IMR-90 (cell line): Measurements from ENCODE around the gene ROR2. TPM values are rescaled to one million over a fixed set of nuclear protein-coding genes. Genes with fewer than 3 reads are reported as not detected.

ENCODE experiments used
- ATAC-seq: fragments of 200-7000 bp; cut with Tn5 transposase; 2 replicates; pipeline ENCODE4 v1.9.1; 2020; ENCODE audit warnings: low read depth, mild to moderate bottlenecking, moderate library complexity
- BruUV-seq: library from RNA; stranded (reverse); fragments of 400-500 nt; replicated peaks from 2 replicates; lab custom pipeline; 2021; lab: Mats Ljungman, UMichigan
- CTCF ChIA-PET: fragments of 300-600 bp; formaldehyde crosslinking; extraction: SDS; loops from one replicate; lab custom pipeline; 2021; ENCODE audit warnings: antibody characterized with exemption; lab: Yijun Ruan, JAX
- POLR2A ChIA-PET: fragments of 300-600 bp; sonication (Branson Sonifier 250); formaldehyde crosslinking; loops from one replicate; lab custom pipeline; 2022; ENCODE audit warnings: antibody characterized with exemption; ENCODE audit not compliant: unreplicated experiment; lab: Charles Lee
- DNase-seq: peaks from one replicate; pipeline ENCODE4 v3.0.0; 2013
- H2AFZ ChIP-seq: replicated peaks from 2 replicates; pipeline ENCODE3; 2013; ENCODE audit warnings: low read length, mild to moderate bottlenecking; ENCODE audit not compliant: poor library complexity
- H2AK5ac ChIP-seq: 2 replicates; pipeline ENCODE4 v1.6.1; 2013; ENCODE audit warnings: low read depth, low read length, inconsistent platforms
- H2AK9ac ChIP-seq: replicated peaks from 2 replicates; pipeline ENCODE3; 2013; ENCODE audit warnings: mild to moderate bottlenecking, low read depth, low read length, moderate library complexity; ENCODE audit not compliant: poor library complexity
- H2BK120ac ChIP-seq: 2 replicates; pipeline ENCODE4 v1.6.1; 2013; ENCODE audit warnings: low read depth, low read length, inconsistent platforms
- H2BK15ac ChIP-seq: 3 replicates; pipeline ENCODE4 v1.6.1; 2013; ENCODE audit warnings: low read depth, low read length, inconsistent platforms
- H2BK20ac ChIP-seq: 2 replicates; pipeline ENCODE4 v1.6.1; 2013; ENCODE audit warnings: low read depth, mild to moderate bottlenecking, inconsistent platforms, low read length, moderate library complexity
- H2BK5ac ChIP-seq: 2 replicates; pipeline ENCODE4 v1.6.1; 2013; ENCODE audit warnings: mild to moderate bottlenecking, low read depth, low read length, inconsistent platforms; ENCODE audit not compliant: poor library complexity, severe bottlenecking
- H3K14ac ChIP-seq: replicated peaks from 2 replicates; pipeline ENCODE4 v1.6.1; 2013; ENCODE audit warnings: low read depth, low read length, inconsistent platforms
- H3K18ac ChIP-seq: 2 replicates; pipeline ENCODE4 v1.6.1; 2013; ENCODE audit warnings: low read depth, low read length, control low read depth
- H3K23ac ChIP-seq: 2 replicates; pipeline ENCODE4 v1.6.1; 2013; ENCODE audit warnings: low read depth, low read length, inconsistent platforms
- H3K27ac ChIP-seq: 2 replicates; pipeline ENCODE4 v1.5.1; 2013; ENCODE audit warnings: mild to moderate bottlenecking, control low read depth, low read length; ENCODE audit not compliant: insufficient read depth
- H3K27me3 ChIP-seq: 2 replicates; pipeline ENCODE4 v1.6.1; 2013; ENCODE audit warnings: low read length; ENCODE audit not compliant: control insufficient read depth, insufficient read depth
- H3K36me3 ChIP-seq: 2 replicates; pipeline ENCODE4 v1.6.1; 2013; ENCODE audit warnings: low read length, mixed read lengths; ENCODE audit not compliant: control insufficient read depth, insufficient read depth
- H3K4ac ChIP-seq: 2 replicates; pipeline ENCODE4 v1.6.1; 2013; ENCODE audit warnings: low read depth, low read length, inconsistent platforms
- H3K4me1 ChIP-seq: 2 replicates; pipeline ENCODE4 v1.6.1; 2013; ENCODE audit warnings: low read length, mixed read lengths; ENCODE audit not compliant: control insufficient read depth, insufficient read depth
- H3K4me2 ChIP-seq: 2 replicates; pipeline ENCODE4 v1.6.1; 2013; ENCODE audit warnings: low read depth, mild to moderate bottlenecking, control low read depth, low read length, moderate library complexity
- H3K4me3 ChIP-seq: 2 replicates; pipeline ENCODE4 v1.5.1; 2013; ENCODE audit warnings: low read depth, mild to moderate bottlenecking, control low read depth, low read length, moderate library complexity; ENCODE audit not compliant: insufficient read depth
- H3K56ac ChIP-seq: 2 replicates; pipeline ENCODE4 v1.6.1; 2013; ENCODE audit warnings: low read length, inconsistent platforms; ENCODE audit not compliant: insufficient read depth; ENCODE audit errors: extremely low read depth
- H3K79me1 ChIP-seq, 2 experiments: 2 replicates each; pipeline ENCODE4 v1.6.1; 2013; ENCODE audit warnings: low read length in 2 of 2, inconsistent platforms in 1 of 2, low read depth in 1 of 2
- H3K9ac ChIP-seq: 2 replicates; pipeline ENCODE4 v1.6.1; 2013; ENCODE audit warnings: low read depth, low read length, control low read depth
- H3K9me1 ChIP-seq: 2 replicates; pipeline ENCODE4 v1.6.1; 2013; ENCODE audit warnings: low read length, inconsistent platforms; ENCODE audit not compliant: insufficient read depth
- H3K9me3 ChIP-seq: 2 replicates; pipeline ENCODE4 v1.6.1; 2013; ENCODE audit warnings: low read length; ENCODE audit not compliant: control insufficient read depth, insufficient read depth
- H4K20me1 ChIP-seq: 2 replicates; pipeline ENCODE4 v1.6.1; 2013; ENCODE audit warnings: low read length, inconsistent platforms; ENCODE audit not compliant: insufficient read depth
- H4K5ac ChIP-seq: 2 replicates; pipeline ENCODE4 v1.6.1; 2013; ENCODE audit warnings: mild to moderate bottlenecking, low read depth, low read length, control low read depth
- H4K8ac ChIP-seq, 2 experiments: 2 replicates each; pipeline ENCODE4 v1.6.1; 2013; ENCODE audit warnings: low read depth in 2 of 2, low read length in 2 of 2, control low read depth in 1 of 2, inconsistent platforms in 1 of 2
- H4K91ac ChIP-seq: 2 replicates; pipeline ENCODE4 v1.6.1; 2013; ENCODE audit warnings: low read depth, low read length, inconsistent platforms; ENCODE audit not compliant: insufficient read depth
- BHLHE40 ChIP-seq: fragments of 150-350 bp; IDR thresholded peaks from 2 replicates; pipeline ENCODE4 v1.6.1; 2016; ENCODE audit warnings: mild to moderate bottlenecking, low read depth, low read length
- CEBPB ChIP-seq: IDR thresholded peaks from 2 replicates; pipeline ENCODE4 v1.6.1; 2012; ENCODE audit warnings: low read depth, low read length, improper control_type of control experiment
- CHD1 ChIP-seq: IDR thresholded peaks from 2 replicates; pipeline ENCODE4 v1.6.1; 2012; ENCODE audit warnings: low read depth, low read length, improper control_type of control experiment
- FOS ChIP-seq: fragments of 150-350 bp; IDR thresholded peaks from 2 replicates; pipeline ENCODE4 v1.6.1; 2016; ENCODE audit warnings: low read depth, low read length
- MAFK ChIP-seq: IDR thresholded peaks from 2 replicates; pipeline ENCODE4 v1.6.1; 2012; ENCODE audit warnings: low read depth, low read length, improper control_type of control experiment
- MAZ ChIP-seq: IDR thresholded peaks from 2 replicates; pipeline ENCODE4 v1.6.1; 2012; ENCODE audit warnings: low read depth, mild to moderate bottlenecking, low read length, improper control_type of control experiment, moderate library complexity, borderline replicate concordance
- MXI1 ChIP-seq: IDR thresholded peaks from 2 replicates; pipeline ENCODE4 v1.6.1; 2012; ENCODE audit warnings: low read depth, mild to moderate bottlenecking, low read length, moderate library complexity, borderline replicate concordance
- POLR2A ChIP-seq: IDR thresholded peaks from 2 replicates; pipeline ENCODE4 v1.6.1; 2012; ENCODE audit warnings: mild to moderate bottlenecking, low read depth, low read length
- RAD21 ChIP-seq: IDR thresholded peaks from 2 replicates; pipeline ENCODE4 v1.6.1; 2012; ENCODE audit warnings: low read length, improper control_type of control experiment
- RCOR1 ChIP-seq: IDR thresholded peaks from 2 replicates; pipeline ENCODE4 v1.6.1; 2012; ENCODE audit warnings: mild to moderate bottlenecking, low read length, improper control_type of control experiment; ENCODE audit not compliant: insufficient replicate concordance
- RFX5 ChIP-seq: IDR thresholded peaks from 2 replicates; pipeline ENCODE4 v1.8.0; 2012; ENCODE audit warnings: low read depth, mild to moderate bottlenecking, low read length, moderate library complexity
- SMC3 ChIP-seq: fragments of 150-350 bp; IDR thresholded peaks from 2 replicates; pipeline ENCODE4 v1.6.1; 2016; ENCODE audit warnings: low read depth, mild to moderate bottlenecking, antibody characterized with exemption, low read length, moderate library complexity
- WGBS, 2 experiments: methylation state at CpG; one replicate each; pipeline versions ENCODE4 v1.1.5 to v1.1.7; 2013; ENCODE audit warnings: missing lambda C conversion rate in 2 of 2; ENCODE audit not compliant: insufficient read length in 1 of 2; ENCODE audit errors: extremely low coverage in 2 of 2; 5-methylcytosine and 5-hydroxymethylcytosine counted together
- dilution Hi-C: fragments of 300-500 bp; cut with HindIII; formaldehyde crosslinking; loops from one replicate; pipeline ENCODE4 v1.14.3; 2018; ENCODE audit warnings: low sequenced_read_pairs; ENCODE audit not compliant: unreplicated experiment
- in situ Hi-C: fragments of 300-500 bp; cut with MboI; formaldehyde crosslinking; loops from 3 replicates; pipeline ENCODE4 v1.14.3; 2019; ENCODE audit warnings: low sequenced_read_pairs, inconsistent platforms, mixed read lengths
- intact Hi-C: fragments of 100-400 bp; cut with micrococcal nuclease; formaldehyde crosslinking; loops from 2 replicates; pipeline ENCODE4 v1.10.0; 2022
- polyA plus RNA-seq, 3 experiments: library from polyadenylated mRNA; depleted of rRNA; stranded (reverse); fragments of >200 nt; gene quantifications; 2 replicates each; pipeline ENCODE4 v1.2.3, GENCODE V29; 2012; ENCODE audit warnings: low replicate concordance in 1 of 3
- total RNA-seq: library from RNA; depleted of rRNA; stranded (reverse); fragments of >200 nt; gene quantifications from 2 replicates; pipeline ENCODE4 v1.2.3, GENCODE V29; 2012
- TF ChIP-seq, protein P1 (sequence below): fragments of 150-350 bp; IDR thresholded peaks from 2 replicates; pipeline ENCODE4 v1.6.1; 2016; ENCODE audit warnings: low read depth, mild to moderate bottlenecking, low read length, moderate library complexity, borderline replicate concordance
- TF ChIP-seq, protein P2 (sequence below): conservative IDR thresholded peaks from 2 replicates; pipeline ENCODE4 v1.5.1; 2012; ENCODE audit warnings: mild to moderate bottlenecking, low read depth, low read length, improper control_type of control experiment
- TF ChIP-seq, protein P3 (sequence below): fragments of 150-350 bp; IDR thresholded peaks from 2 replicates; pipeline ENCODE4 v1.6.1; 2017; ENCODE audit warnings: mild to moderate bottlenecking, antibody characterized with exemption, low read length, low read depth

The ROR2 gene
- total and polyA plus RNA-seq, 2 of the 4 experiments (the other 2 are of a cell fraction), result 2.3 to 4.8 TPM

DNA sequence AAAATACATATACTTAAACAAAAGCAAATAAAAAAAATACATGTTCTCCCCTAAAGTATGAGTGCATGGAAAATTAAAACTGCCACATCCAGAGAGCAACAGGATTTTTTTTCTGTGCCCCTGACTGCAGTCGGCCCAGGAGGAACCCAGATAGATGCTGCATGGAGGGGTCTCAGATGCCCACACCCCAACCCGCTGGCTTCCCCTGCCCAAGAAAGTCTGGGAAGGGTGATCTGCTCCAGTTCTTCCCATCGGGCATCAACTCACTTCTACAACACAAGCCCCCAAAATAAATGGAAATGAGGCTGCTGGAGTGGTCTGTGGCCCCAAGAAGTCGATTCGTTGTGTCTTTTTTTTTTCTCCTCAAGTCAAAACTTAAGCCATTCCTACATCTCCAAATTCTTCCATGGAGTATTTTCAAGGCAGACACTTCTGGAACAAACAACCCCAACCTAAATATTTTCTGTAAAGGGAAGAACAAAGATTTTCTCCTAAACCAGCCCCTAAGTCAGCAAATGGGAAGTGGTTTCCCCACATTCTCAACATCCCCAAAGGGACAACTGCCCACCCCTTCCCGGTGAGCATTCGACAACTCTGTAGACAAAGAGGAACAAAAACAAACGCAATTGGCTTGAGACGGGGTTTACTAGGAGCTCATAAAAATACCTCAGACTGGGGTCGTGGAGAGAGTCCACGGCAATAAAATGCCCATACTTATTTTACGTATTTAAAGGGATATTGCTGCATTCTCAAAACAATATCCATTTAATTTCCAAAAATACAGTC is 46.7 kb downstream of the ROR2 start:
- H3K27ac ChIP-seq, result no peak overlapping the region
- H2BK5ac ChIP-seq, result no peak overlapping the region
- no TSS peak for BruUV-seq
- peaks cover 14% of the 10 kb centered on the region for H3K9me1 ChIP-seq
- H3K56ac ChIP-seq, result no peak overlapping the region
- H4K20me1 ChIP-seq, result peaks cover 14% of the 10 kb centered on the region; the same call in 1 of the 2 replicates
- WGBS, 2 experiments, result no CpG with 5 or more reads among the region's 12 CpGs
- intact Hi-C loops (no loop called here), in situ Hi-C loops (no loop called here), dilution Hi-C loops (no loop called here)
- H3K4me1 ChIP-seq, result peaks cover 14% of the 10 kb centered on the region; the same call in 1 of the 2 replicates
- H4K8ac ChIP-seq, result no peak overlapping the region
- H3K23ac ChIP-seq, result no peak overlapping the region
- DNase-seq (no peak), ATAC-seq (no peak)
- no peak overlapping the region for H2BK20ac ChIP-seq
- H3K9ac ChIP-seq, result no peak overlapping the region
- H4K91ac ChIP-seq, result no peak overlapping the region
- CTCF ChIA-PET, result interaction anchor here (1.5 kb wide), 1 partner anchor 145 kb away, joined by 8 read pairs; no protein-coding TSS in a partner anchor
- no peak overlapping the region for H3K14ac ChIP-seq
- no peak overlapping the region for H2AK5ac ChIP-seq
- H2BK15ac ChIP-seq, result no peak overlapping the region
- no peak overlapping the region for H2AFZ ChIP-seq
- POLR2A ChIA-PET, result no interaction called here
- H3K18ac ChIP-seq, result no peak overlapping the region
- H3K79me1 ChIP-seq, result peaks cover 5 to 17% of the 10 kb centered on the region in 2 experiments; a peak in 3 of 4 replicates
- no peak overlapping the region for H2BK120ac ChIP-seq
- H4K5ac ChIP-seq, result no peak overlapping the region
- no peak overlapping the region for H3K4ac ChIP-seq
- no peak overlapping the region for H2AK9ac ChIP-seq
- H3K4me2 ChIP-seq, result no peak overlapping the region
- H3K36me3 ChIP-seq, result no peaks in the 10 kb centered on the region
- H3K27me3 ChIP-seq, result no peaks in the 10 kb centered on the region
- H3K4me3 ChIP-seq, result no peak overlapping the region
- H3K9me3 ChIP-seq, result no peaks in the 10 kb centered on the region
- TF ChIP-seq FOS (no peak), MAZ (no peak), POLR2A (no peak), CEBPB (no peak), MAFK (no peak), RCOR1 (no peak), CHD1 (no peak), MXI1 (no peak), RAD21 (no peak), BHLHE40 (no peak), SMC3 (no peak), RFX5 (no peak)
- TF ChIP-seq, protein P1, sequence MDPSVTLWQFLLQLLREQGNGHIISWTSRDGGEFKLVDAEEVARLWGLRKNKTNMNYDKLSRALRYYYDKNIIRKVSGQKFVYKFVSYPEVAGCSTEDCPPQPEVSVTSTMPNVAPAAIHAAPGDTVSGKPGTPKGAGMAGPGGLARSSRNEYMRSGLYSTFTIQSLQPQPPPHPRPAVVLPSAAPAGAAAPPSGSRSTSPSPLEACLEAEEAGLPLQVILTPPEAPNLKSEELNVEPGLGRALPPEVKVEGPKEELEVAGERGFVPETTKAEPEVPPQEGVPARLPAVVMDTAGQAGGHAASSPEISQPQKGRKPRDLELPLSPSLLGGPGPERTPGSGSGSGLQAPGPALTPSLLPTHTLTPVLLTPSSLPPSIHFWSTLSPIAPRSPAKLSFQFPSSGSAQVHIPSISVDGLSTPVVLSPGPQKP, result no peak
- TF ChIP-seq, protein P2, sequence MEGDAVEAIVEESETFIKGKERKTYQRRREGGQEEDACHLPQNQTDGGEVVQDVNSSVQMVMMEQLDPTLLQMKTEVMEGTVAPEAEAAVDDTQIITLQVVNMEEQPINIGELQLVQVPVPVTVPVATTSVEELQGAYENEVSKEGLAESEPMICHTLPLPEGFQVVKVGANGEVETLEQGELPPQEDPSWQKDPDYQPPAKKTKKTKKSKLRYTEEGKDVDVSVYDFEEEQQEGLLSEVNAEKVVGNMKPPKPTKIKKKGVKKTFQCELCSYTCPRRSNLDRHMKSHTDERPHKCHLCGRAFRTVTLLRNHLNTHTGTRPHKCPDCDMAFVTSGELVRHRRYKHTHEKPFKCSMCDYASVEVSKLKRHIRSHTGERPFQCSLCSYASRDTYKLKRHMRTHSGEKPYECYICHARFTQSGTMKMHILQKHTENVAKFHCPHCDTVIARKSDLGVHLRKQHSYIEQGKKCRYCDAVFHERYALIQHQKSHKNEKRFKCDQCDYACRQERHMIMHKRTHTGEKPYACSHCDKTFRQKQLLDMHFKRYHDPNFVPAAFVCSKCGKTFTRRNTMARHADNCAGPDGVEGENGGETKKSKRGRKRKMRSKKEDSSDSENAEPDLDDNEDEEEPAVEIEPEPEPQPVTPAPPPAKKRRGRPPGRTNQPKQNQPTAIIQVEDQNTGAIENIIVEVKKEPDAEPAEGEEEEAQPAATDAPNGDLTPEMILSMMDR, result no peak
- TF ChIP-seq, protein P3, sequence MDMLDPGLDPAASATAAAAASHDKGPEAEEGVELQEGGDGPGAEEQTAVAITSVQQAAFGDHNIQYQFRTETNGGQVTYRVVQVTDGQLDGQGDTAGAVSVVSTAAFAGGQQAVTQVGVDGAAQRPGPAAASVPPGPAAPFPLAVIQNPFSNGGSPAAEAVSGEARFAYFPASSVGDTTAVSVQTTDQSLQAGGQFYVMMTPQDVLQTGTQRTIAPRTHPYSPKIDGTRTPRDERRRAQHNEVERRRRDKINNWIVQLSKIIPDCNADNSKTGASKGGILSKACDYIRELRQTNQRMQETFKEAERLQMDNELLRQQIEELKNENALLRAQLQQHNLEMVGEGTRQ, result no peak
